HCT116 (cell line): Measurements from ENCODE around the gene RAI1.

Experiments
- ATF3 ChIP-seq: IDR thresholded peaks from 2 replicates; pipeline ENCODE4 v1.6.1; 2012
- CTCF ChIP-seq, 3 experiments: fragments of 200-600 bp in 1 of 3; sonication (generic) in 1 of 3; IDR thresholded peaks in 2 of 3; conservative IDR thresholded peaks in 1 of 3; 2 replicates each; pipeline ENCODE4 v1.5.1; 2012 to 2017; ENCODE audit warnings: low read depth in 2 of 3, low read length in 2 of 3, antibody characterized with exemption in 1 of 3, borderline replicate concordance in 1 of 3, control low read depth in 1 of 3, mild to moderate bottlenecking in 1 of 3, mixed read lengths in 1 of 3, mixed run types in 1 of 3, moderate library complexity in 1 of 3; ENCODE audit not compliant: insufficient read depth in 1 of 3
- EGR1 ChIP-seq: IDR thresholded peaks from 2 replicates; pipeline ENCODE4 v1.6.1; 2012; ENCODE audit warnings: low read depth
- EZH2 ChIP-seq: fragments of 200-600 bp; sonication (generic); IDR thresholded peaks from 2 replicates; pipeline ENCODE4 v1.6.1; 2017; ENCODE audit warnings: antibody characterized with exemption, mixed run types
- EZH2phosphoT487 ChIP-seq: fragments of 200-600 bp; IDR thresholded peaks from 2 replicates; pipeline ENCODE4 v1.6.1; 2018; ENCODE audit warnings: antibody characterized with exemption, borderline replicate concordance
- POLR2A ChIP-seq: IDR thresholded peaks from 2 replicates; pipeline ENCODE4 v1.7.0; 2011; ENCODE audit warnings: borderline replicate concordance; ENCODE audit not compliant: insufficient read depth, insufficient read length; ENCODE audit errors: extremely low read depth
- POLR2AphosphoS5 ChIP-seq: IDR thresholded peaks from 2 replicates; pipeline ENCODE4 v1.6.1; 2011; ENCODE audit warnings: mild to moderate bottlenecking, low read depth, low read length, moderate library complexity
- RAD21 ChIP-seq: IDR thresholded peaks from 2 replicates; pipeline ENCODE4 v1.6.1; 2012; ENCODE audit warnings: low read depth, mild to moderate bottlenecking
- REST ChIP-seq: IDR thresholded peaks from 2 replicates; pipeline ENCODE4 v1.6.1; 2012; ENCODE audit warnings: low read depth
- SIN3A ChIP-seq: IDR thresholded peaks from 2 replicates; pipeline ENCODE4 v1.6.1; 2012; ENCODE audit warnings: low read depth
- SP1 ChIP-seq: IDR thresholded peaks from 2 replicates; pipeline ENCODE4 v1.6.1; 2012; ENCODE audit warnings: low read depth
- TCF7L2 ChIP-seq: IDR thresholded peaks from 2 replicates; pipeline ENCODE4 v1.7.0; 2011; ENCODE audit warnings: borderline replicate concordance, inconsistent platforms; ENCODE audit not compliant: insufficient read depth, insufficient read length; ENCODE audit errors: extremely low read depth
- YY1 ChIP-seq: IDR thresholded peaks from 2 replicates; pipeline ENCODE4 v1.6.1; 2011; ENCODE audit warnings: low read length, low read depth, moderate library complexity, mild to moderate bottlenecking; ENCODE audit not compliant: insufficient replicate concordance; ENCODE audit errors: extremely low read depth
- ZNF274 ChIP-seq: fragments of 200-500 bp; sonication (Bioruptor generic); IDR thresholded peaks from 2 replicates; pipeline ENCODE4 v1.6.1; 2014; ENCODE audit warnings: mild to moderate bottlenecking, low read depth, low read length, inconsistent platforms

GRCh38 chr17:17852930-17853329 is 171.7 kb downstream of the RAI1 start:
- TF ChIP-seq CTCF (IDR thresholded peaks at IDR 0.05 in 2 of 3, conservative IDR thresholded peaks at IDR 0.05 in 1 of 3; ENCODE audit: borderline replicate concordance in 1 of 3, insufficient read depth in 1 of 3, low read depth in 2 of 3, low read length in 2 of 3): no peak
- no peak for TF ChIP-seq POLR2A
- no peak for TF ChIP-seq POLR2AphosphoS5
- TF ChIP-seq EZH2phosphoT487: no peak
- TF ChIP-seq SIN3A: no peak
- no peak for TF ChIP-seq EZH2
- TF ChIP-seq EGR1: no peak
- no peak for TF ChIP-seq REST
- TF ChIP-seq ATF3: no peak
- no peak for TF ChIP-seq SP1
- TF ChIP-seq ZNF274: no peak
- no peak for TF ChIP-seq TCF7L2
- no peak for TF ChIP-seq RAD21
- no peak for TF ChIP-seq YY1
